Mesenchymal stem cell (in vitro differentiated cells and primary cell): ENCODE results near the gene ITGA11.

Source experiments
- DNase-seq: peaks from one replicate; pipeline ENCODE4 v3.0.0-alpha.2; 2013
- H2AFZ ChIP-seq: one replicate; pipeline ENCODE4 v1.6.1; 2013; ENCODE audit warnings: low read depth, mild to moderate bottlenecking, control low read depth, inconsistent platforms, low read length, moderate library complexity
- H2AK5ac ChIP-seq: 2 replicates; pipeline ENCODE4 v1.6.1; 2013; ENCODE audit warnings: low read length, moderate library complexity, mild to moderate bottlenecking, inconsistent platforms; ENCODE audit not compliant: severe bottlenecking
- H2BK120ac ChIP-seq: one replicate; pipeline ENCODE4 v1.6.1; 2013; ENCODE audit warnings: low read depth, mild to moderate bottlenecking, inconsistent platforms, low read length, moderate library complexity
- H2BK12ac ChIP-seq, 2 experiments: one replicate each; pipeline ENCODE4 v1.6.1; 2013; ENCODE audit warnings: inconsistent platforms in 2 of 2, low read length in 2 of 2, mild to moderate bottlenecking in 2 of 2, moderate library complexity in 2 of 2, control low read depth in 1 of 2
- H2BK15ac ChIP-seq: one replicate; pipeline ENCODE4 v1.6.1; 2013; ENCODE audit warnings: mild to moderate bottlenecking, low read depth, inconsistent platforms; ENCODE audit not compliant: poor library complexity, severe bottlenecking
- H2BK5ac ChIP-seq: 2 replicates; pipeline ENCODE4 v1.6.1; 2013; ENCODE audit warnings: low read depth, mild to moderate bottlenecking, low read length, control low read depth, inconsistent platforms; ENCODE audit not compliant: poor library complexity, severe bottlenecking
- H3K14ac ChIP-seq, 2 experiments: one replicate each; pipeline ENCODE4 v1.6.1; 2013; ENCODE audit warnings: inconsistent platforms in 2 of 2, low read length in 2 of 2, control low read depth in 1 of 2, mild to moderate bottlenecking in 1 of 2, moderate library complexity in 1 of 2
- H3K18ac ChIP-seq, 2 experiments: one replicate each; pipeline ENCODE4 v1.6.1; 2013; ENCODE audit warnings: inconsistent platforms in 2 of 2, low read length in 2 of 2, control low read depth in 1 of 2, low read depth in 1 of 2, mild to moderate bottlenecking in 1 of 2
- H3K23ac ChIP-seq, 2 experiments: one replicate each; pipeline ENCODE4 v1.6.1; 2013; ENCODE audit warnings: inconsistent platforms in 2 of 2, low read length in 2 of 2, mild to moderate bottlenecking in 2 of 2, moderate library complexity in 2 of 2, control low read depth in 1 of 2
- H3K27ac ChIP-seq: 2 replicates; pipeline ENCODE4 v1.5.1; 2013; ENCODE audit warnings: mild to moderate bottlenecking, moderate library complexity, low read length, control low read depth, inconsistent platforms; ENCODE audit not compliant: poor library complexity, severe bottlenecking
- H3K27me3 ChIP-seq, 2 experiments: 2 replicates each; pipeline versions ENCODE4 v1.6.1 to v1.7.0; 2013; ENCODE audit warnings: low read length in 2 of 2, mild to moderate bottlenecking in 2 of 2, moderate library complexity in 2 of 2, control low read depth in 1 of 2, inconsistent platforms in 1 of 2; ENCODE audit not compliant: control insufficient read depth in 1 of 2, insufficient read depth in 1 of 2
- H3K36me3 ChIP-seq, 2 experiments: 2 replicates each; pipeline versions ENCODE4 v1.6.1 to v1.7.0; 2013; ENCODE audit warnings: low read length in 2 of 2, control low read depth in 1 of 2, inconsistent platforms in 1 of 2, low read depth in 1 of 2, mild to moderate bottlenecking in 1 of 2; ENCODE audit not compliant: insufficient read depth in 2 of 2, control insufficient read depth in 1 of 2
- H3K4ac ChIP-seq, 2 experiments: one replicate each; pipeline ENCODE4 v1.6.1; 2013; ENCODE audit warnings: inconsistent platforms in 2 of 2, low read length in 2 of 2, mild to moderate bottlenecking in 2 of 2, moderate library complexity in 2 of 2, control low read depth in 1 of 2, low read depth in 1 of 2
- H3K4me1 ChIP-seq: 2 replicates; pipeline ENCODE4 v1.6.1; 2013; ENCODE audit warnings: low read depth, low read length, control low read depth; ENCODE audit not compliant: control insufficient read depth, insufficient read depth
- H3K4me2 ChIP-seq: 2 replicates; pipeline ENCODE4 v1.6.1; 2013; ENCODE audit warnings: low read length, mild to moderate bottlenecking, inconsistent platforms; ENCODE audit not compliant: poor library complexity, severe bottlenecking
- H3K4me3 ChIP-seq, 2 experiments: 2 replicates each; pipeline versions ENCODE4 v1.5.1 to v1.7.0; 2013; ENCODE audit warnings: low read length in 2 of 2, mild to moderate bottlenecking in 2 of 2, control low read depth in 1 of 2, low read depth in 1 of 2; ENCODE audit not compliant: insufficient read depth in 1 of 2
- H3K79me1 ChIP-seq: replicated peaks from 2 replicates; pipeline ENCODE4 v1.6.1; 2013; ENCODE audit warnings: mild to moderate bottlenecking, control low read depth, low read length, inconsistent platforms; ENCODE audit not compliant: poor library complexity, severe bottlenecking
- H3K9ac ChIP-seq: 2 replicates; pipeline ENCODE4 v1.7.0; 2013; ENCODE audit warnings: mild to moderate bottlenecking, low read length, moderate library complexity
- H3K9me3 ChIP-seq: 2 replicates; pipeline ENCODE4 v1.7.0; 2013; ENCODE audit warnings: mild to moderate bottlenecking, low read length; ENCODE audit not compliant: control insufficient read depth
- H4K8ac ChIP-seq: one replicate; pipeline ENCODE4 v1.6.1; 2013; ENCODE audit warnings: inconsistent platforms, mild to moderate bottlenecking, low read length, moderate library complexity
- H4K91ac ChIP-seq: one replicate; pipeline ENCODE4 v1.6.1; 2013; ENCODE audit warnings: mild to moderate bottlenecking, low read length, inconsistent platforms
- WGBS: methylation state at CpG from one replicate; pipeline ENCODE4 v1.1.7; 2013; ENCODE audit warnings: mixed read lengths; 5-methylcytosine and 5-hydroxymethylcytosine counted together

The ITGA11 gene

GRCh38 chr15:68252925-68253534 lies 178.9 kb downstream of the ITGA11 start:
- WGBS, result 36% methylated on average over 4 of the region's 7 CpGs
- Histone ChIP-seq H3K4me3 (peak overlapping the region in 1 of 2 experiments; percentile 48), H3K9me3 (no peaks in the 10 kb centered on the region)

GRCh38 chr15:68249058-68249713 lies 182.8 kb downstream of the ITGA11 start:
- no peak overlapping the region for H2BK12ac ChIP-seq
- no peaks in the 10 kb centered on the region for H3K79me1 ChIP-seq
- H2BK120ac ChIP-seq, result no peak overlapping the region
- no peak overlapping the region for H4K91ac ChIP-seq
- H3K36me3 ChIP-seq, result no peaks in the 10 kb centered on the region
- H3K27ac ChIP-seq, result no peak overlapping the region
- DNase-seq, result no peak
- H2BK15ac ChIP-seq, result no peak overlapping the region
- H3K4ac ChIP-seq, result no peak overlapping the region
- no peaks in the 10 kb centered on the region for H3K4me1 ChIP-seq
- no peak overlapping the region for H2BK5ac ChIP-seq
- no peak overlapping the region for H3K9ac ChIP-seq
- H2AK5ac ChIP-seq, result no peak overlapping the region
- no peak overlapping the region for H2AFZ ChIP-seq
- H4K8ac ChIP-seq, result no peak overlapping the region
- no peak overlapping the region for H3K14ac ChIP-seq
- H3K4me2 ChIP-seq, result no peak overlapping the region
- H3K18ac ChIP-seq, result no peak overlapping the region
- no peak overlapping the region for H3K23ac ChIP-seq
- H3K9me3 ChIP-seq, result peaks cover 9% of the 10 kb centered on the region
- WGBS, result no CpG with 5 or more reads among the region's 3 CpGs
- no peak overlapping the region for H3K4me3 ChIP-seq
- H3K27me3 ChIP-seq, result no peaks in the 10 kb centered on the region

More at GRCh38 chr15:68252925-68253534, 178.9 kb downstream of the ITGA11 start:
- no peaks in the 10 kb centered on the region for H3K27me3 ChIP-seq
- no peak overlapping the region for H2BK120ac ChIP-seq
- no peaks in the 10 kb centered on the region for H3K36me3 ChIP-seq
- DNase-seq, result peak; percentile 81
- H2AK5ac ChIP-seq, result no peak overlapping the region
- H3K27ac ChIP-seq, result no peak overlapping the region
- no peak overlapping the region for H3K4me2 ChIP-seq
- no peak overlapping the region for H4K8ac ChIP-seq
- H3K9ac ChIP-seq, result peak overlapping the region; percentile 48
- H4K91ac ChIP-seq, result no peak overlapping the region
- H3K79me1 ChIP-seq, result no peaks in the 10 kb centered on the region
- no peak overlapping the region for H2BK15ac ChIP-seq
- H2AFZ ChIP-seq, result no peak overlapping the region
- H3K14ac ChIP-seq, result no peak overlapping the region
- no peak overlapping the region for H3K23ac ChIP-seq
- H2BK12ac ChIP-seq, result no peak overlapping the region
- no peak overlapping the region for H3K18ac ChIP-seq
- H2BK5ac ChIP-seq, result no peak overlapping the region
- peaks cover 6% of the 10 kb centered on the region for H3K4me1 ChIP-seq
- no peak overlapping the region for H3K4ac ChIP-seq
